GM12878 (cell line): ENCODE data around the gene CYBC1. TPM values are rescaled to one million over a fixed set of nuclear protein-coding genes. Genes with fewer than 3 reads are reported as not detected.

Source experiments
- ATAC-seq: fragments of 200-7000 bp; cut with Tn5 transposase; 3 replicates; pipeline ENCODE4 v1.9.1; 2020; ENCODE audit warnings: mild to moderate bottlenecking, moderate library complexity
- BruUV-seq: library from RNA; stranded (reverse); fragments of 400-500 nt; replicated peaks from 2 replicates; lab custom pipeline; 2021; lab: Mats Ljungman, UMichigan
- CTCF ChIA-PET: fragments of 300-600 bp; sonication (Branson Sonifier 250); formaldehyde crosslinking; extraction: SDS; loops from one replicate; lab custom pipeline; 2021; ENCODE audit warnings: inconsistent platforms; lab: Yijun Ruan, JAX
- POLR2A ChIA-PET: fragments of 350-600 bp; formaldehyde crosslinking; extraction: SDS; loops from one replicate; lab custom pipeline; 2021; ENCODE audit warnings: inconsistent platforms; lab: Charles Lee
- RAD21 ChIA-PET: fragments of 300-600 bp; sonication (Branson Sonifier 250); formaldehyde crosslinking; loops from one replicate; lab custom pipeline; 2023; ENCODE audit warnings: antibody characterized with exemption; ENCODE audit not compliant: unreplicated experiment; lab: Charles Lee
- SMC1A ChIA-PET: fragments of 300-600 bp; sonication (Branson Sonifier 250); formaldehyde crosslinking; loops from one replicate; lab custom pipeline; 2023; ENCODE audit not compliant: unreplicated experiment, uncharacterized antibody; lab: Charles Lee
- DNase-seq: peaks from one replicate; pipeline ENCODE4 v3.0.0-alpha.2; 2011; ENCODE audit warnings: low read depth, low spot score
- FAIRE-seq: peaks from 3 replicates; lab custom pipeline; 2011; peaks lifted over from hg19 to GRCh38; lab: Jason Lieb, UNC
- H2AFZ ChIP-seq: 2 replicates; pipeline ENCODE4 v1.6.0; 2011; ENCODE audit warnings: low read depth, low read length, control low read depth; ENCODE audit not compliant: control insufficient read depth
- H3K27ac ChIP-seq: 2 replicates; pipeline ENCODE4 v1.5.1; 2011; ENCODE audit warnings: control low read depth; ENCODE audit not compliant: control insufficient read depth, insufficient read depth
- H3K27me3 ChIP-seq, 2 experiments: replicated peaks in 1 of 2; 2 replicates each; pipeline versions ENCODE4 v1.6.0 to v1.6.1; 2011; ENCODE audit warnings: low read length in 1 of 2; ENCODE audit not compliant: control insufficient read depth in 2 of 2, insufficient read depth in 2 of 2
- H3K36me3 ChIP-seq, 2 experiments: 2 replicates each; pipeline ENCODE4 v1.5.1; 2011; ENCODE audit warnings: low read length in 1 of 2; ENCODE audit not compliant: control insufficient read depth in 2 of 2, insufficient read depth in 2 of 2
- H3K4me1 ChIP-seq: 2 replicates; pipeline ENCODE4 v1.6.1; 2011; ENCODE audit warnings: mild to moderate bottlenecking, low read length, moderate library complexity, mixed read lengths; ENCODE audit not compliant: control insufficient read depth, insufficient read depth
- H3K4me2 ChIP-seq: 2 replicates; pipeline ENCODE4 v1.6.0; 2011; ENCODE audit warnings: control low read depth; ENCODE audit not compliant: control insufficient read depth, insufficient read depth
- H3K4me3 ChIP-seq: fragments of 200-600 bp; sonication (generic); 2 replicates; pipeline ENCODE4 v1.5.1; 2016
- H3K79me2 ChIP-seq: 2 replicates; pipeline ENCODE4 v1.6.0; 2011; ENCODE audit warnings: low read length; ENCODE audit not compliant: control insufficient read depth, insufficient read depth
- H3K9ac ChIP-seq: 2 replicates; pipeline ENCODE4 v1.8.0; 2011; ENCODE audit warnings: low read length, control low read depth, mixed read lengths; ENCODE audit not compliant: control insufficient read depth, insufficient read depth
- H3K9me3 ChIP-seq: replicated peaks from 3 replicates; pipeline ENCODE4 v1.5.1; 2011; ENCODE audit warnings: mild to moderate bottlenecking, low read length; ENCODE audit not compliant: control insufficient read depth, insufficient read depth
- H4K20me1 ChIP-seq: 2 replicates; pipeline ENCODE4 v1.6.0; 2011; ENCODE audit not compliant: control insufficient read depth, insufficient read depth
- BCL11A ChIP-seq: IDR thresholded peaks from 2 replicates; pipeline ENCODE4 v1.6.1; 2011; ENCODE audit warnings: low read depth, low read length
- DPF2 ChIP-seq: fragments of 450-650 bp; IDR thresholded peaks from 2 replicates; pipeline ENCODE4 v1.6.1; 2017; ENCODE audit warnings: mild to moderate bottlenecking
- ETV6 ChIP-seq, 2 experiments: fragments of 450-650 bp in 1 of 2; IDR thresholded peaks in 1 of 2; conservative IDR thresholded peaks in 1 of 2; 2 replicates each; pipeline ENCODE4 v1.6.1; 2014; ENCODE audit warnings: antibody characterized with exemption in 1 of 2, borderline replicate concordance in 1 of 2, low read depth in 1 of 2, mild to moderate bottlenecking in 1 of 2, moderate library complexity in 1 of 2
- GATAD2B ChIP-seq: fragments of 450-650 bp; conservative IDR thresholded peaks from 2 replicates; pipeline ENCODE4 v1.6.1; 2017; ENCODE audit warnings: low read depth, mild to moderate bottlenecking, moderate library complexity
- IRF4 ChIP-seq: IDR thresholded peaks from 2 replicates; pipeline ENCODE4 v1.6.1; 2011; ENCODE audit warnings: low read depth, low read length
- MLLT1 ChIP-seq: fragments of 450-650 bp; IDR thresholded peaks from 2 replicates; pipeline ENCODE4 v1.6.1; 2016; ENCODE audit warnings: mild to moderate bottlenecking
- POLR2AphosphoS2 ChIP-seq: IDR thresholded peaks from 2 replicates; pipeline ENCODE4 v1.6.1; 2011; ENCODE audit warnings: low read depth, mild to moderate bottlenecking, low read length, improper control_type of control experiment, moderate library complexity
- RBBP5 ChIP-seq: fragments of 200-600 bp; sonication (generic); conservative IDR thresholded peaks from 2 replicates; pipeline ENCODE4 v1.6.1; 2016
- RELA ChIP-seq: fragments of 450-650 bp; IDR thresholded peaks from 2 replicates; pipeline ENCODE4 v1.8.0; 2014; ENCODE audit warnings: borderline replicate concordance; ENCODE audit not compliant: partially characterized antibody
- SREBF2 ChIP-seq: IDR thresholded peaks from 2 replicates; pipeline ENCODE4 v1.6.1; 2012; ENCODE audit warnings: mild to moderate bottlenecking, low read length
- TAF1 ChIP-seq: IDR thresholded peaks from 2 replicates; pipeline ENCODE4 v1.6.1; 2011; ENCODE audit warnings: mild to moderate bottlenecking, low read depth, low read length, borderline replicate concordance
- TARDBP ChIP-seq: IDR thresholded peaks from 2 replicates; pipeline ENCODE4 v1.6.1; 2016; ENCODE audit warnings: borderline replicate concordance
- WGBS: methylation state at CpG from one replicate; pipeline ENCODE4 v1.1.6; 2016; ENCODE audit warnings: low lambda C conversion rate; ENCODE audit not compliant: insufficient replicate concordance, insufficient coverage; ENCODE audit errors: missing lambda C conversion rate; 5-methylcytosine and 5-hydroxymethylcytosine counted together
- in situ Hi-C: fragments of 300-500 bp; cut with MboI; formaldehyde crosslinking; loops from 9 replicates; pipeline ENCODE4 v1.14.3; 2018; ENCODE audit warnings: mixed read lengths
- intact Hi-C: fragments of 100-400 bp; cut with micrococcal nuclease; formaldehyde crosslinking; loops from one replicate; pipeline ENCODE4 v1.14.2; 2022; ENCODE audit not compliant: unreplicated experiment
- polyA plus RNA-seq, 11 experiments: library from polyadenylated mRNA; depleted of rRNA in 4 of 11; unstranded in 6 of 11; stranded (reverse) in 5 of 11; fragments of >200 nt; fragmentation: Nextera tagmentation in 4 of 11; fragmentation: Illumina TruSeq in 1 of 11; extraction: Ambion mirVana in 4 of 11; extraction: Trizol in 1 of 11; gene quantifications; 1 replicate in 1 of 11; 2 replicates in 10 of 11; pipeline versions ENCODE4 v1.2.1 to v1.2.3, GENCODE V29; 2011 to 2016; ENCODE audit warnings: inconsistent platforms in 2 of 11, missing spikeins in 2 of 11, low read depth in 1 of 11
- total RNA-seq, 4 experiments: library from RNA; depleted of rRNA in 3 of 4; stranded (reverse); fragments of >200 nt in 3 of 4; fragmentation: Illumina TruSeq in 1 of 4; extraction: Trizol in 1 of 4; gene quantifications; 2 replicates each; pipeline versions ENCODE4 v1.2.1 to v1.2.3, GENCODE V29; 2013 to 2021
- TF ChIP-seq, protein P1 (sequence below): fragments of 450-650 bp; IDR thresholded peaks from 2 replicates; pipeline ENCODE4 v1.6.1; 2016; ENCODE audit warnings: mild to moderate bottlenecking
- TF ChIP-seq, protein P2 (sequence below): fragments of 450-650 bp; IDR thresholded peaks from 2 replicates; pipeline ENCODE4 v1.6.1; 2018; ENCODE audit warnings: mild to moderate bottlenecking, low read depth, moderate library complexity; ENCODE audit not compliant: partially characterized antibody

The CYBC1 gene
- total and polyA plus RNA-seq, 10 of the 15 experiments (the other 5 are each of a cell fraction or from before 2014, with no cell fraction given), result 4.2 to 162 (median 133) TPM

GRCh38 chr17:82449883-82450356, 632 bp downstream of the CYBC1 start:
- no peak for DNase-seq
- TF ChIP-seq MLLT1, result peak; percentile 31; the same call in 1 of the 2 replicates
- no peak for TF ChIP-seq ETV6 (conservative IDR thresholded peaks at IDR 0.05 in 1 of 2, IDR thresholded peaks at IDR 0.05 in 1 of 2; ENCODE audit: borderline replicate concordance in 1 of 2, low read depth in 1 of 2)
- 0 out of 2 replicates have a peak, but pooled peaks have one; percentile 20 for TF ChIP-seq TARDBP
- no peak for TF ChIP-seq SREBF2
- TF ChIP-seq TAF1, result no peak
- TF ChIP-seq GATAD2B, result no peak
- TF ChIP-seq, protein P1, sequence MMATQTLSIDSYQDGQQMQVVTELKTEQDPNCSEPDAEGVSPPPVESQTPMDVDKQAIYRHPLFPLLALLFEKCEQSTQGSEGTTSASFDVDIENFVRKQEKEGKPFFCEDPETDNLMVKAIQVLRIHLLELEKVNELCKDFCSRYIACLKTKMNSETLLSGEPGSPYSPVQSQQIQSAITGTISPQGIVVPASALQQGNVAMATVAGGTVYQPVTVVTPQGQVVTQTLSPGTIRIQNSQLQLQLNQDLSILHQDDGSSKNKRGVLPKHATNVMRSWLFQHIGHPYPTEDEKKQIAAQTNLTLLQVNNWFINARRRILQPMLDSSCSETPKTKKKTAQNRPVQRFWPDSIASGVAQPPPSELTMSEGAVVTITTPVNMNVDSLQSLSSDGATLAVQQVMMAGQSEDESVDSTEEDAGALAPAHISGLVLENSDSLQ, result no peak
- TF ChIP-seq RBBP5, result no peak
- TF ChIP-seq RELA, result no peak
- TF ChIP-seq POLR2AphosphoS2, result 0 out of 2 replicates have a peak, but pooled peaks have one; percentile 65
- peak; percentile 5; the same call in 1 of the 2 replicates for TF ChIP-seq DPF2
- TF ChIP-seq, protein P2, sequence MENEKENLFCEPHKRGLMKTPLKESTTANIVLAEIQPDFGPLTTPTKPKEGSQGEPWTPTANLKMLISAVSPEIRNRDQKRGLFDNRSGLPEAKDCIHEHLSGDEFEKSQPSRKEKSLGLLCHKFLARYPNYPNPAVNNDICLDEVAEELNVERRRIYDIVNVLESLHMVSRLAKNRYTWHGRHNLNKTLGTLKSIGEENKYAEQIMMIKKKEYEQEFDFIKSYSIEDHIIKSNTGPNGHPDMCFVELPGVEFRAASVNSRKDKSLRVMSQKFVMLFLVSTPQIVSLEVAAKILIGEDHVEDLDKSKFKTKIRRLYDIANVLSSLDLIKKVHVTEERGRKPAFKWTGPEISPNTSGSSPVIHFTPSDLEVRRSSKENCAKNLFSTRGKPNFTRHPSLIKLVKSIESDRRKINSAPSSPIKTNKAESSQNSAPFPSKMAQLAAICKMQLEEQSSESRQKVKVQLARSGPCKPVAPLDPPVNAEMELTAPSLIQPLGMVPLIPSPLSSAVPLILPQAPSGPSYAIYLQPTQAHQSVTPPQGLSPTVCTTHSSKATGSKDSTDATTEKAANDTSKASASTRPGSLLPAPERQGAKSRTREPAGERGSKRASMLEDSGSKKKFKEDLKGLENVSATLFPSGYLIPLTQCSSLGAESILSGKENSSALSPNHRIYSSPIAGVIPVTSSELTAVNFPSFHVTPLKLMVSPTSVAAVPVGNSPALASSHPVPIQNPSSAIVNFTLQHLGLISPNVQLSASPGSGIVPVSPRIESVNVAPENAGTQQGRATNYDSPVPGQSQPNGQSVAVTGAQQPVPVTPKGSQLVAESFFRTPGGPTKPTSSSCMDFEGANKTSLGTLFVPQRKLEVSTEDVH, result no peak
- TF ChIP-seq BCL11A, result no peak
- no peak for TF ChIP-seq IRF4
- peaks cover 10 to 12% of the 10 kb centered on the region in 2 experiments for H3K36me3 ChIP-seq
- H3K27ac ChIP-seq, result peak overlapping the region; percentile 97
- peaks cover 4% of the 10 kb centered on the region for H3K4me1 ChIP-seq
- ATAC-seq, result no peak; the same call in 1 of the 3 replicates
- under 1% methylated on average over 18 of the region's 18 CpGs for WGBS
- ChIA-PET CTCF (interaction anchor here (0.6 to 1.9 kb wide), 9 partner anchors 22 to 103 kb away, joined by 3 to 12 read pairs (median 5); no protein-coding TSS in a partner anchor), SMC1A (interaction anchor here (1.0 to 1.4 kb wide), 2 partner anchors 31 to 97 kb away, joined by 3 to 8 read pairs; partner anchors contain the start of gene OGFOD3), POLR2A (interaction anchor here (0.5 to 2.3 kb wide), 11 partner anchors 8 to 557 kb away, joined by 3 to 16 read pairs (median 4); partner anchors contain the start of genes NARF and OGFOD3), RAD21 (interaction anchor here (0.9 to 1.4 kb wide), 7 partner anchors 7 to 104 kb away, joined by 3 to 4 read pairs (median 3); no protein-coding TSS in a partner anchor)
- no peaks in the 10 kb centered on the region for H3K27me3 ChIP-seq
- peak overlapping the region; percentile 87 for H3K9ac ChIP-seq
- peak overlapping the region; percentile 93 for H3K4me3 ChIP-seq
- in situ Hi-C loops (no loop called here), intact Hi-C loops (loop anchor here (1.0 to 5.0 kb wide), 3 partner anchors 8 to 102 kb away; partner anchors contain the start of gene NARF)
- H3K4me2 ChIP-seq, result peak overlapping the region; percentile 84
- H4K20me1 ChIP-seq, result no peaks in the 10 kb centered on the region; the same call in none of the 2 replicates
- no TSS peak for BruUV-seq
- FAIRE-seq, result no peak
- peak overlapping the region; percentile 30; the same call in 1 of the 2 replicates for H2AFZ ChIP-seq
- no peaks in the 10 kb centered on the region; the same call in 2 of the 3 replicates for H3K9me3 ChIP-seq
- H3K79me2 ChIP-seq, result peaks cover 41% of the 10 kb centered on the region
